Brain pericyte (primary cell): ENCODE results near the gene SPINT2.
A peak's percentile ranks its signal among the peaks of the same experiment; 100 is the strongest.

ENCODE experiments used
- DNase-seq: peaks from one replicate; pipeline ENCODE4 v3.0.0-alpha.2; 2012; ENCODE audit warnings: low read depth, low spot score

The SPINT2 gene

DNA sequence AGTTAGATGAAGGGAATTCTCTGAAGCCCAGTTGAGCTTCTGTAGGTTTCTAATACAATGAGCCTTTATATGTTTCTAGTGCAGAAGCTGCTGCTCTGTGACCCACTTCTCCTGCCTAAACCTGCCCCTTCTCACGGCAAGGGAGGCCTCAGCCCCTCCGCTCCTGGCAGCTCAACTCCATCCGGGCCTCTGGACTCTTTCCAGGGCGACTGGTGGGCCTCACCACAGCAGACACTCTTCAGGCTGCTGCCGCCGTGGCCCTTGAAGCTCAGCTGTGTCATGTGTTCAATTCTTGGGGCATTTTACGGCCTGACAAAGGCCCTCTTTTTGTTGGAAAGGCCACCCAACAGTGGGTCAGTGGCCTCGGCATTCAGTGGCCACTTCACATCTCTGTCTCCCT, 29.7 kb downstream of the SPINT2 start:
- no peak for DNase-seq

DNA sequence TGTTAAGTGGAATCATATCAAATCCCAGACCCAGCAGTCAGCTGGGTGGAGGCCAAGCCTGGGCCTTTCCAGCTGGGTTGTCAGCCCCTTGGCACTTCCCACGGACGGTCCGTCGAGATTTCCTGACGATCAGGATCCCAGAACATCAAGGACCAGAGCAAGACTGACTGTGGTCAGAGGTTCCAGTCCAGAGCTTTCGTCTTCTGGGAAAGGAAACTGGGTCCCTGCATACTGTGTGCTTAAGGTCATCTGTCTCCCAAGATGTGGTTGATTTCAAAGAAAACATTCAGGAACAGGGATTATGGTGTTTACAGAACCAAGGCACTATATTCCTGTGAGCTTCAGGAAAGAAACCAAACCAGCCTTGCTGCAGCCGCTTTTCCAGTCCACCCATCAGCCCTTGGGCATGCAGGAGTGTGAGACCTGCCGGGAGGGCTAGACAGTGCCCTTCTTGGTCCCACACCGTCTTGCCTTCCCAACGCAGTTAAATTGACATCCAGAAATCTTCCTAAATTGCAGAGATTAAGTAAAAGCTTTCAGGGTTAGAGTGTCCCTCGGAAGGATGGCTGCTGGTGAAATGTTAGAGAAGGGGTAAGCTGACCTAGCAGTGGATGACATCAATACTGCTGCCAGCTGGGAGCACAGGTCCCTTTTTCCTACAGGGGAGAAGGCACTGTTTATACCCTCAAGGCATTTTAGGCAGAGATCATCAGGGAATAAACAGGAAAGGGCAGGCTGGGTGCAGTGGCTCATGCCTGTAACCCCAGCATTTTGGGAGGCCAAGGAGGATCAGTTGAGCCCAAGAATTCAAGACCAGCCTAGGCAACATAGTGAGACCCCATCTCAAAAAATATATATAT, 34.7 kb downstream of the SPINT2 start:
- peak; percentile 55 for DNase-seq

DNA sequence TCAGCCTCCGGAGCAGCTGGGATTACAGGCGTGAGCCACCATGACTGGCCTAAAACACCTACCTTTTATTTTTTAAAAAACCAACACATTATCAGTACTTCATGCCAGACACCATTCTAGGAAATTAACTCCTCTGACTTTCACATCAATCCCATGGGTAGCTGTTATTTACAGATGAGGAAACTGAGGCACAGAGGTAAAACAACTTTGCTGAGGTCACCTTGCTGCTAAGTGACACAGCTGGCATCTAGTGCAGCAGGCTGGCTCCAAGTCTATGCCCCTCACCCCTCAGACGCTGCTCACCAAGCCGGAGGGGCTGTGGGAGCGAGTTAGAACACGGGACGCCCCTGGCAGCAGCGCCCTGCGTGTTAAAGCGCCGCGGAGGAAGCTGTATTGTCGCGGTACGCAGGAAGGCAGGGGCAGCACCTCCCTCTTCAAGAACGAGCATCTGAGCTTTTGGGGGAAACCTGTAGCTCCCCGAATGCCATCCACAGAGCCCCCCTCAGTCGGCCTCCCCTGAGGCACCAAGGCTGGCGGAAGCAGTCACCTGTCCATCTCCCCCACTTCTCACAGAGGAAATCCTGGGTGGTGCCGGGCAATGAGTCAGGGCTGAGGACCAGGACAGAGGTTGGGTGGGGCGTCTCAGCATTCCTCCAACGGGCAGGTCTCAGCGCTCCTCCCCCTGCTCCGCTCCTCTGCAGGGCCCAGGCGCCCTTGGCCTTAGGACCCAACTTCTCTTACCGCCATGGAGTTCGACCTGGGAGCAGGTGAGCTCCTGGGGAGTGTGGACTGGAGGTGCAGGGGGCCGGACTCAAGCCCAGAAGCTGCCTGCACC, 39.4 kb downstream of the SPINT2 start, which contains the start of gene C19orf33:
Gene C19orf33, plus strand, starts transcription at position 735 of the 835 bp plus-strand sequence. Its CDS starts 11 bp downstream, at position 746.
- DNase-seq = no peak

DNA sequence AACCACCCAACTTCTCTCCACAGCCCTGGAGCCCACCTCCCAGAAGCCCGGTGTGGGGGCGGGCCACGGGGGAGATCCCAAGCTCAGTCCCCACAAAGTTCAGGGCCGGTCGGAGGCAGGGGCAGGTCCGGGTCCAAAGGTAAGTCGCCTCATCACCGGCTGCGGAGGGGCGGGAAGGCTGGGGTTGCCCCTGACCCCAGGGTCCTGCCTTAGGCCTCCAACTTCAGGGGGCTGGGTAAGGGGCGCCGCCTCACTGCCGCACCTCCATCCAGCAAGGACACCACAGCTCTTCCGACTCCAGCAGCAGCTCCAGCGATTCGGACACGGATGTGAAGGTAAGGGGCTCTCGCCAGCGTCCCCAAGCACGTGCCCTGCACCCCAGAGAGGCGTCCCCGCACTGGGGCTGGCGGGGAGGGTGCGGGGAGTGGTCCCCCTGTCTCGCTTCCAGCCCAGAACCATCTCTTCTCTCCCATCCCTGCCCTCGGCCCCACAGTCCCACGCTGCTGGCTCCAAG, 40.0 kb downstream of the SPINT2 start:
- no peak for DNase-seq

DNA sequence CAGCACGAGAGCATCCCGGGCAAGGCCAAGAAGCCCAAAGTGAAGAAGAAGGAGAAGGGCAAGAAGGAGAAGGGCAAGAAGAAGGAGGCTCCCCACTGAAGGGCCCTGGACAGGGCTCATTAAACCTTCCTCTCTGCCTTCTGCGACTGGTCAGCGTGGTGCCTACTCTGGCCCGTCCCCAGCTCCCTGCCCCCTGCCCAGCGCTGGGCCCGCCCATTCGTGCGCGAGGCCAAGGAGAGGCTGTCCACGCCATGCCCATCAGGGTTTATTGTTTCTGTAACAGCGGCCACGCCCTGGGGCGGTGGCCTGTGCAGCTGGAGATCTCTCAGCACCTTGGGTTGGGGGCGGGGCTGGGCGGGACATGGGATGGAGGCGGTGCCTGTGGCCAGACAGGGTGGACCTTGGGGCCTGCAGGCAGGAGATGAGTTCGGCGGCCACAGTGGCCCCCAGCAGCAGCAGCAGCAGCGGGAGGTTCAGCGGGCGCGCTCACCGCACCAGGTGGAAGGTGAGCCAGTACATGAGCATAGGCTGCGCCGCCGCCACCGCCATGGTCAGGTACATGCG, 40.6 kb downstream of the SPINT2 start:
- no peak for DNase-seq

DNA sequence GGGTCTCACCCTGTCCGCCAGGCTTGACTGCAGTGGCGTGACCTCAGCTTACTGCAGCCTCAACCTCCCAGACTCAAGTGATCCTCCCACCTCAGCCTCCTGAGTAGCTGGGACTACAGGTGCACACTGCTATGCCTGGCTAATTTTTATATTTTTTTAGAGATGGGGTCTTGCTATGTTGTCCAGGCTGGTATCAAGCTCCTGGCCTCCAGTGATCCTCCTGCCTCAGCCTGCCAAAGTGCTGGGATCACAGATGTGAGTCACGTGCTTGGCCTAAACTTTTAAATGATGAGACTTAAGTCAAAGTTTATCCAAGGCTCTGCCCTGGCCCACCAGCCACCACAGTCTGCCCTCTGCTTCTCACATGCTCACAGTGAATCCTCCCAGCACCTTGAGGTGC, 41.9 kb downstream of the SPINT2 start:
- no peak for DNase-seq

DNA sequence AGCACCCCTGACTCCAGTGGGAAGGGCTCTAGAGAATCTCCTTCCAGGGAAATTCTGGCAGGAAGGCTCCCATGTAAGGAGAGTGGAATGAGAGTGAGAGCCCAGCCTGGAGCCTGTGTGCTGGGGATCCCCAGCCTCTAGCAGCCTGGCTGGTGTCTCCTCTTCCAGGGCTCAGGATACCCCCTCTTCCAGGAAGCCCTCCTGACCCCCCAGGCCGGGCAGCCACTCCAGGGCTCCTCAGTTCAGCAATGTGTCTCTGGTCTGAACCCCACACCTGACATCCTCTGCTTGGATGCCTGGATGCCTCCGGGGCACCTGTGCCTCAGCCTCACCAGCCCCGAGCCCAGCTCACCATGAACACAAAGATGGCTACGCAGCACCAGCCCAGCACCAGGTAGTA, 42.7 kb downstream of the SPINT2 start:
- DNase-seq = no peak

DNA sequence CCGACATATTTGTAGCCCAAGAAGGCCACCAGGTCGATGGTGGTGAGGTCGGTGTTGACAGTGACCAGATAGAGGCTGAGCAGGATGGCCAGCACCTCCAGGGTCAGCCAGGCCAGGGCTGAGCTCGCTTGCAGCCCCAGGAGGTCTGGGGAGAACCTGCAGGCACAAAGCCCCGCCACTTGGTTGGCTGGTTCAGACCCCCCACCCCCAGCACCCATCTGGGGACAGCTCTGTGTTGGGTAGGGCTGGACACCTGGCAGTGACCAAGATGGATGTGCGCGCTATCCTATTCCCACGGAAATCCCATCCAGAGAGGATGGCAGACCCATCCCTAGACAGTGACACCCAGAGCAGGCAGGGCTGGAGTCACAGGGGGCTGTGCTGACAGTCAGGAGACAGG, 43.2 kb downstream of the SPINT2 start:
- DNase-seq = no peak

DNA sequence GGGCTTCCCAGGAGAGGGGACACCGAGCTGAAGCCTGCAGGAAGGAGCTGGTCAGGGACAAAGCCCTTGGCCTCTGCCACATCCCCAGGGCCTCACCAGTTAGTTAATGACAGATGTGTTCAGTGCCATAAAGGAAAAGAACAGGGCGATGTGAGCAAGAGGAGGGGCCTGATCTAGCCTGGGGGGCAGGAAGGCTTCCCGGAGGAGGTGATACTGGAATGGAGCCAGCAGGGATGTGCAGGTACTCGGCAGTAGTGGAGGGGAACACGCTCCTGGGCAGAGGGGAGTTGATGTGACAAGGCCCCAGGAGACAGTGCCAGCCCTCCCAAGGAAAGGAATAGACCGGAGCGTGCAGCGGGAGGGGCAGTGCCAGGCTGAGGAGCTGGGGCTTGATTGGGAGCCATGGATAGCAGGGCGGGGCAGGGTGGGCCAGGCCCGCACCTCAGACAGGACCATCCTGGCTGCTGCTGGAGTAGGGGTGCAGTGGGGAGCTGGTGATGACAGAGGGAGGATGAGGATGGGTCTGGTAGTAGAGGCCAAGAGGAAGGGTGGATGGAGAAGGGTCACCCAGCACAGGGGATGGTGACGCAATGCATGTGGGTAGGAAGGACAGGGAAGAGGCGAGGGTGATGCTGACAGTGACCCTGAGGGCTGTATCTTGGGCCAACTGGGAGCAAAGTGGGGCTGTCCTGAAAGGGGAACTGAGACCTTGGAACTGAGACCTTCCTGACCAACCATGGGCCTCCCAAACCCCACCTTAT, 43.8 kb downstream of the SPINT2 start:
- no peak for DNase-seq

DNA sequence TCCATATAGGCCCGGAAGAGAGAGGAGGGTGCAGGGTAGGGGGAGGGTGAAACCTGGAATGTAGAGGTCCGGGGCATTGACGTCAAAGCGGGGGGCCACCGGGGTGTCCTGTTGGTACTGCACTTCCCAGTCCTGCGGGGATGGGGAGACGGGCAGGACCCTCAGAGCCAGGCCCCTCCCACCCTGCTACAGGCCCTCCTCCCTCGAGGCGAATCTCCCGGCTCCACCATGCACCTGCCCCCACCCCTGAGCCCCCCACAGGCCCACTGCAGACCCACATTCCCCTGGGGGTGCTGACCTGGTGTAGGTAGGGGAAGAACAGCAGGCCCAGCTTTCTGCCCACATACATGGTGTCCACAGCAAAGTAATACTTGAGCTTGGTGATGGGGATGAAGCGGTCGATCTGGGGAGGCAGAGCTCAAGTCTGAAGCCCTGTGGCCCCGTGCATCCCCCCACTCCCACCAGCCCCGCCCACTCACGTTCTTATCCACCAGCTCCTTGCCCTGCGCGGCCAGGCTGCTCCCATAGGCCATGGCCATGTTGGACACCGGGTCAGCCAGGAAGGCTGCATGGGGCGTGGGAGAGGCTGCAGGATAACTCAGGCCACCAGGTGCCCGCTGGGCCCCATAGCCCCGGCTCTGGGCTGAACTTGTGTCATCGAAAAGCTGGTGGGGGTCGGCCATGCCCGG, 44.7 kb downstream of the SPINT2 start:
- no peak for DNase-seq

DNA sequence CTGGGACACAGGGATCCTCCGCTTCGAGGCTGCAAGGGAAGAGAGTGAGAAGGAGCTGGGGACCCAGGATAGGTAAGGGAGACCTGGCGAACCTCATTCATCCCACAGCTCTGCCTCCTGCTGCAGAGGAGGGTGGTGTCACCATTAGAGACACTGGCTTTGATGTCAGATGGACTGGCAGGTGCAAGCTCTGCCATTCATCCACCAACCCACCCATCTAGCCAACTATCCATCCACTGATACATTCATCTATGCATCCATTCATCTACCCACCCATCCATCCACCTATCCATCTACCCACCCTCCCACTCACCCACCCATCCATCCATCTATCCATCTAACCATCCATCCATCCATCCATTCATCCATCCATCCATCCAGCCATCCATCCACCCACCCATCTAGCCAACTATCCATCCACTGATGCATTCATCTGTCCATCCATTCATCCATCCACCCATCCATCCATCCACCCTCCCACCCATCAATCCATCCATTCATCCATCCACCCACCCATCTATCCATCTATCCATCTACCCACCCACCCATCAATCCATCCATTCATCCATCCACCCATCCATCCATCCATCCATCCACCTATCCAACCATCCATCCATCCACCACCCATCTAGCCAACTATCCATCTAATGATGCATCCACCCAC, 45.4 kb downstream of the SPINT2 start:
- no peak for DNase-seq

DNA sequence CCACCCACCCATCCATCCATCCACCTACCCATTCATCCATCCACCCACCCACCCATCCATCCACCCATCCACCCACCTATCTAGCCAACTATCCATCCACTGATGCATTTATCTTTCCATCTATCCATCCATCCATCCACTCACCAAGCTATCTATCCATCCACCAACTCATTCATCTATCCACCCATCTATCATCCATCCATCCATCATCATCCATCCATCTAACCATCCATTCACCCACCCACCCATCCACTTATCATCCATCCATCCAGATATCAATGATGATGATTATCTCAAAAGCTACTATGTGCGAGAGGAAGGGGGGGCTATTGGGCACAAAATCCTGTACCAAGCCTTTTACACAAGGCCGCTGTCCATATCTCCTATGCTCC, 45.9 kb downstream of the SPINT2 start:
- DNase-seq = no peak

DNA sequence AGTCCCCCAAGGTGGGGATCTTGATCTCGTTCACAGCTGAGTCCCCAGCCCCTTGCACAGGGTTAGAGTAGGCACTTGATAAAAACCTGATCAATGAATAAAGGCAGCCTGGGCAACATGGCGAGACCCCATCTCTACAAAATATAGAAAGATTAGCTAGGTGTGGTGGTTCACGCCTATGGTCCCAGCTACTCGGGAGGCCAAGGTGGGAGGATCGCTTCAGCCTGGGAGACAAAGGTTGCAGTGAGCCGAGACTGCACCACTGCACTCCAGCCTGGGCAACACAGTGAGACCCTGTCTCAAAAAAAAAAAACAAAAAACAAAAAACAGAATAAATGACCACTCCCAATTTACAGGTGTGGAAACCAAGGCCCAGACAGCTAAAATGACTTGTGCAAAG, 46.6 kb downstream of the SPINT2 start:
- DNase-seq = no peak

DNA sequence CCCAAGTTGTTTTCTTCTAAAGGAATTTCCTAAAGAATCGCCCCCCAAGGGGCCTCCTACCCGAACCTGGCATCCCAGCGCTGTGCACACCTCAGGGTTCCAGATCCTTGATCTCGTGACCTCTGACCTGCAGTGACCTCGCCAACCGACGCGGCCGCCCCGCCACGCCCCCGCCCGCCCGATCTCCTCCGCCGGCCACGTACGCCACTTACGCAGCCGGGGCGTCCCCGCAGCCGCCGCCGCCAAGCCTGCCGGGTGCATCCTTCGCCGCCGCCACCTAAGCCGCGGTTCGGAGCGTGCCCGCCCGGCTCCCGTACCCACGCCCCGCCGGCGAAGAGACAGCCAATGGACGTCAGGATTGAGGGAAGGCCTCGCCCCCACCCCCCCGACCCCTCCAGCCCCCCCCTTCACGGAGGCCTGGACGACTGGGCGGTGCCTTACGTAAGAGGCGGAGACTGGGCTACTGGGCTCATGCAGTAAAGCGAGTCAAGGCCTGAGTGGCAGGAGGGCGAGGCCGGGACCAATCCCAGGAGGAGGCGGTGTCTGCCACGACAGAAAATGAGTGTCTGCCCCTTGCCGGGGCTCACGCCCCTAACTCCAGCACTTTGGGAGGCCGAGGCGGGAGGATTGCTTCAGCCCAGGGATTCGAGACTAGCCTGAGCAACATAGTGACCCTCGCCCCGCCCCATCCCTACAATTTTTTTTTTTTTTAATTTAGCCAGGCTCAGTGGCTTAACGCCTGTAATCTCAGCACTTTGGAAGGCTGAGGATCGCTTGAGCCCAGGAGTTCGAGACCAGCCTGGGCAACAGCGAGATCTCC, 51.5 kb downstream of the SPINT2 start, which contains the start of gene YIF1B:
Gene YIF1B, minus strand, starts transcription at position 291 of the 820 bp plus-strand sequence. Its CDS starts 30 bp downstream, at position 261.
- peak; percentile 87 for DNase-seq

DNA sequence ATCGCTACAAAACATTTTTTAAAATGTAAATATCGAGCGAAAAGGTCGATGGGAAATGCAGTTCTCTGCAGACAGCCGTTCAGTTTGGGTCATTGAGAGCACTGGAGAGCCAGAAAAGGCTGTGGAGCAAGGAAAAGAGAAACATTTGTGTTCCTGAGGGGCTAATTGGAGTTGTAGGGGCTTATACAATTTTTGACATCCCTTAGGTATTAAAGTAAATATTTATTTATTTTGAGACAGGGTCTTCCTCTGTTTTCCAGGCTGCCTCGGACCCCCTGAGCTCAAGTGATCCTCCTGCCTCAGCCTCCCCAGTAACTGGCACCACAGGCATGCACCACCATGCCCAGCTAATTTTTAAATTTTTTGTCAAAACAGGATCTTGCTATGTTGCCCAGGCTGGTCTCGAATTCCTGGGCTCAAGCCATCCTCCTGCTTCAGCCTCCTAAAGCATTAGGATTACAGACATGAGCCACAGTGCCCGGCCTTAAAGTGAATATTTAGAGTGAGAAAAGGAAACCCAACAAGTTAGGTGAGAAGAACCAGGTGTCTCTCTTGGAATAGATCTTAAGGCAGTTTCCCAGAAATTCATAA, 52.2 kb downstream of the SPINT2 start:
- DNase-seq = no peak

DNA sequence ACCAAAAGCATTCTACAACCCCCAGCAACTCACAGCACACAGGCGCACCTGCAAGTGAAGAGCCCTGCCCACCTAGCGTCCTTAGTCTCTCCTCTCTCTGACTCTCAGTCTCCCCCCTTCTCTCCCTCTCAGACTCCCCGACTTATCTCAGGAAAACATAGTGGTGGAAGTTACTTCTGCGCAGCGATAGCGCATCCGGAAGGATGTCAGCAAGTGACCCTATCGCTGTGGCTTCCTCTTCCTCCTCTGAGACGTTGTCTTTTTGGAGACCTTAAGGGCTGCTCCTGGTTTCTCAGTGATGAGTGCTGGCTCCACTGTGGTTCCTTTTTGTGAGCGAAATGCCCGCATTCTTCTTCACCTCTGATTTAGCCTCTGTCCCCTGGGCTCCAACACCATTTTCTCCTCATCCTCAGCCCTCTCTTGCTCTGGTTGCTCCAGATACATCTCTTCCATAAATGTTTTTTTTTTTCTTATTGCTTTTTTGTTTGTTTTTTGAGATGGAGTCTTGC, 52.8 kb downstream of the SPINT2 start:
- no peak for DNase-seq

DNA sequence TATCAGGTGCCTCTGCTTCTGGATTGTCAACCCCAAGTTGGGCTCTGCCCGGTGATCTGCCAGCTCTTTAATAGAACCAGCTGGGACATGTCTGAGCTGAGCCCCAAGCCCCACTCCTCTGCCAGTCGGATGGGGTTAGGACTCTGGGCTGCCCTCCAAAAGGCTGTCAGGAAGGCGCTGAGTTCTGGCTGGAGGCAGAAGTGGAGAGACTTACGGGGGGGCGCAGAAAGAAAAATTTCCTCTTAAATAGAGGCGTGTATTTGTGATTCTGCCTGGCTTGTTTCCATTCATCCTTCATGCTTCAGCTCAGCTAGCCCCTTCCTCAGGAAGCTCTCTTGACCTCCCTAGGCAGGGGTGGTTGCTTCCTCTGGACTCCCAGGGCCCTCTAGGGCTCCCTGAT, 54.3 kb downstream of the SPINT2 start:
- DNase-seq = no peak

DNA sequence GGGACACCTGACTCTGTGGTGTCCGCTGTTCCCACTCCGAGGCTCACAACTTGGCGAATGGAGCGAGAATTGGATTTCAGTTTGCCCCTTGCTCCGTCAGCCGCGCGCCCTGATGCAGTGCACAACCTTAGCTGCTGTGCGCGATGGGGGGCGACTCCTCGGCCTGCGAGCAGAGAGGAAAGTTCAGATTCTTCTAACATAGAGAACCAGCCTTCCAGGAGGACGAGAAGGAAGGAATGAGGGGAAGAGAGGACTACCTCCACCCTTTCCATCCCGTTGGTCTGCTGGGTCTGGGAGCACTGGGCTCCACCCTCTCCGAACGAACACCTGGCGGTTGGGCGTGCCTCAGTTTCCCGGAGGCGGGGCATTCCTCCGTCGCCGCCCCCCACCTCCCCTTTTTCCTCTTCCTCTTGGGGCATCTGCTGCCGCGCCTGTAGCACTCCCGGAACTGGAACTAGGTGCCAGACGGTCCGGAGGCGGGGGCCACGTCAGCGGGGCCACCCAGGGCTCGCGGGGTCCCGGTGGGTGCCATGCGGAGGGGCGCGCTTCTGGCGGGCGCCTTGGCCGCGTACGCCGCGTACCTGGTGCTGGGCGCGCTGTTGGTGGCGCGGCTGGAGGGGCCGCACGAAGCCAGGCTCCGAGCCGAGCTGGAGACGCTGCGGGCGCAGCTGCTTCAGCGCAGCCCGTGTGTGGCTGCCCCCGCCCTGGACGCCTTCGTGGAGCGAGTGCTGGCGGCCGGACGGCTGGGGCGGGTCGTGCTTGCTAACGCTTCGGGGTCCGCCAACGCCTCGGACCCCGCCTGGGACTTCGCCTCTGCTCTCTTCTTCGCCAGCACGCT, 55.3 kb downstream of the SPINT2 start, which contains the start of gene KCNK6:
Gene KCNK6, plus strand, starts transcription at position 425 of the 838 bp plus-strand sequence. Its CDS starts 106 bp downstream, at position 531.
- DNase-seq = no peak
